Natural killer cell (primary cell): ENCODE data around the gene DNAH2. TPM values are rescaled to one million over a fixed set of nuclear protein-coding genes. Genes with fewer than 3 reads are reported as not detected.

Experiments used
- ATAC-seq, 3 donors: fragments of 150-1000 bp in 2 of 3; fragments of 200-7000 bp in 1 of 3; cut with Tn5 transposase; 1 replicate in 1 of 3; 2 replicates in 2 of 3; pipeline ENCODE4 v1.10.0; 2021; ENCODE audit warnings: mild to moderate bottlenecking in 2 of 3, moderate library complexity in 2 of 3
- DNase-seq, 2 donors: peaks; one replicate each; pipeline versions ENCODE4 v3.0.0 to v3.0.0-alpha.2; 2013 to 2021; ENCODE audit warnings: mixed read lengths in 1 of 2
- H3K27ac ChIP-seq: one replicate; pipeline ENCODE4 v1.5.1; 2013; ENCODE audit warnings: mild to moderate bottlenecking, low read length
- H3K27me3 ChIP-seq: one replicate; pipeline ENCODE4 v1.6.1; 2013; ENCODE audit warnings: low read length; ENCODE audit not compliant: control insufficient read depth, insufficient read depth
- H3K36me3 ChIP-seq: one replicate; pipeline ENCODE4 v1.6.1; 2013; ENCODE audit warnings: low read length; ENCODE audit not compliant: control insufficient read depth, insufficient read depth
- H3K4me1 ChIP-seq: one replicate; pipeline ENCODE4 v1.6.1; 2013; ENCODE audit warnings: low read length; ENCODE audit not compliant: control insufficient read depth, insufficient read depth
- H3K4me3 ChIP-seq: one replicate; pipeline ENCODE4 v1.5.1; 2013; ENCODE audit warnings: low read length
- H3K9me3 ChIP-seq: one replicate; pipeline ENCODE4 v1.6.1; 2013; ENCODE audit warnings: low read length; ENCODE audit not compliant: control insufficient read depth, insufficient read depth
- H3K27ac Mint-ChIP-seq, 2 donors: one replicate each; pipeline ENCODE4 v1.8.0; 2022; ENCODE audit warnings: mild to moderate bottlenecking in 2 of 2, mixed read lengths in 2 of 2, moderate library complexity in 1 of 2
- H3K27me3 Mint-ChIP-seq, 2 donors: one replicate each; pipeline ENCODE4 v1.8.0; 2022; ENCODE audit warnings: low read depth in 2 of 2, mixed read lengths in 2 of 2
- H3K36me3 Mint-ChIP-seq: one replicate; pipeline ENCODE4 v1.8.0; 2022; ENCODE audit warnings: mixed read lengths
- H3K4me1 Mint-ChIP-seq, 2 donors: one replicate each; pipeline ENCODE4 v1.8.0; 2022; ENCODE audit warnings: mixed read lengths in 2 of 2
- H3K4me3 Mint-ChIP-seq: one replicate; pipeline ENCODE4 v1.8.0; 2022; ENCODE audit warnings: mild to moderate bottlenecking, moderate library complexity, mixed read lengths
- H3K9me3 Mint-ChIP-seq, 2 donors: one replicate each; pipeline ENCODE4 v1.8.0; 2022; ENCODE audit warnings: mixed read lengths in 2 of 2
- WGBS: methylation state at CpG from one replicate; pipeline ENCODE4 v1.1.7; 2013; ENCODE audit warnings: missing lambda C conversion rate; ENCODE audit not compliant: insufficient coverage; 5-methylcytosine and 5-hydroxymethylcytosine counted together
- intact Hi-C: fragments of 100-400 bp; cut with micrococcal nuclease; formaldehyde crosslinking; loops from one replicate; pipeline ENCODE4 v1.14.2; 2022
- total RNA-seq, 4 donors: library from RNA; stranded (reverse); fragments of 120-200 nt in 1 of 4; gene quantifications; one replicate each; pipeline versions ENCODE4 v1.2.3 to v1.2.4, GENCODE V29; 2013 to 2022
- TF ChIP-seq, protein P1 (sequence below): fragments of 200-600 bp; IDR thresholded peaks from one replicate; pipeline ENCODE4 v1.8.0; 2022; ENCODE audit warnings: antibody characterized with exemption

Gene DNAH2
- total RNA-seq, 3 donors from 2014 or later (not counting 1 experiment from before 2014, with no cell fraction given), result 0.05 to 0.07 TPM; not detected in 1

DNA sequence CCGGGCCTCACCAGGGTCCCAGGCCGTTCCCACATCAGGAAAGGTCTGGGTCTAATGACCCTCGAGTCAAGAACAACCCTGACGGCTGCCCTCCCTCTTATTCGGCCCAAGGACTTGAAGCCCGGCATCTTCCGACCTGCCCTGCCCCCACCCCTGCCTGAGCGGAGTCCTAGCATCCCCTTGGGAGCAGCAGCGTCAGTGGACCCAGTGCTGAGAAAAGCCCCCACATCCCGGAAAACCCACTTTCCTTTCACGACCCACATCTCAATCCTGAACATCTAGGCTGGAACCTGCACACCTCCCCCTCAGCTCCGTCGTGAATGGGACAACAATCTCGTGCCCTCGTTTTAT lies 138.1 kb downstream of the DNAH2 start:
- TF ChIP-seq, protein P1, sequence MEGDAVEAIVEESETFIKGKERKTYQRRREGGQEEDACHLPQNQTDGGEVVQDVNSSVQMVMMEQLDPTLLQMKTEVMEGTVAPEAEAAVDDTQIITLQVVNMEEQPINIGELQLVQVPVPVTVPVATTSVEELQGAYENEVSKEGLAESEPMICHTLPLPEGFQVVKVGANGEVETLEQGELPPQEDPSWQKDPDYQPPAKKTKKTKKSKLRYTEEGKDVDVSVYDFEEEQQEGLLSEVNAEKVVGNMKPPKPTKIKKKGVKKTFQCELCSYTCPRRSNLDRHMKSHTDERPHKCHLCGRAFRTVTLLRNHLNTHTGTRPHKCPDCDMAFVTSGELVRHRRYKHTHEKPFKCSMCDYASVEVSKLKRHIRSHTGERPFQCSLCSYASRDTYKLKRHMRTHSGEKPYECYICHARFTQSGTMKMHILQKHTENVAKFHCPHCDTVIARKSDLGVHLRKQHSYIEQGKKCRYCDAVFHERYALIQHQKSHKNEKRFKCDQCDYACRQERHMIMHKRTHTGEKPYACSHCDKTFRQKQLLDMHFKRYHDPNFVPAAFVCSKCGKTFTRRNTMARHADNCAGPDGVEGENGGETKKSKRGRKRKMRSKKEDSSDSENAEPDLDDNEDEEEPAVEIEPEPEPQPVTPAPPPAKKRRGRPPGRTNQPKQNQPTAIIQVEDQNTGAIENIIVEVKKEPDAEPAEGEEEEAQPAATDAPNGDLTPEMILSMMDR, result no peak
- H3K9me3 ChIP-seq, result no peaks in the 10 kb centered on the region
- no peak for ATAC-seq
- H3K4me3 ChIP-seq, result no peak overlapping the region
- 49% methylated on average over 15 of the region's 15 CpGs for WGBS
- peaks cover 48% of the 10 kb centered on the region for H3K4me1 ChIP-seq
- H3K36me3 ChIP-seq, result peaks cover 2% of the 10 kb centered on the region
- H3K27me3 ChIP-seq, result no peaks in the 10 kb centered on the region
- Mint-ChIP-seq H3K4me3 (no peak overlapping the region), H3K27ac (no peak overlapping the region), H3K9me3 (no peaks in the 10 kb centered on the region), H3K4me1 (peaks cover 12 to 19% of the 10 kb centered on the region in 2 donors), H3K36me3 (no peaks in the 10 kb centered on the region), H3K27me3 (no peaks in the 10 kb centered on the region)
- DNase-seq, result no peak
- intact Hi-C loops, result loop anchor here (2.0 to 10.0 kb wide), 3 partner anchors 21 to 168 kb away; partner anchors contain the start of genes KDM6B, TP53 and WRAP53
- no peak overlapping the region for H3K27ac ChIP-seq

DNA sequence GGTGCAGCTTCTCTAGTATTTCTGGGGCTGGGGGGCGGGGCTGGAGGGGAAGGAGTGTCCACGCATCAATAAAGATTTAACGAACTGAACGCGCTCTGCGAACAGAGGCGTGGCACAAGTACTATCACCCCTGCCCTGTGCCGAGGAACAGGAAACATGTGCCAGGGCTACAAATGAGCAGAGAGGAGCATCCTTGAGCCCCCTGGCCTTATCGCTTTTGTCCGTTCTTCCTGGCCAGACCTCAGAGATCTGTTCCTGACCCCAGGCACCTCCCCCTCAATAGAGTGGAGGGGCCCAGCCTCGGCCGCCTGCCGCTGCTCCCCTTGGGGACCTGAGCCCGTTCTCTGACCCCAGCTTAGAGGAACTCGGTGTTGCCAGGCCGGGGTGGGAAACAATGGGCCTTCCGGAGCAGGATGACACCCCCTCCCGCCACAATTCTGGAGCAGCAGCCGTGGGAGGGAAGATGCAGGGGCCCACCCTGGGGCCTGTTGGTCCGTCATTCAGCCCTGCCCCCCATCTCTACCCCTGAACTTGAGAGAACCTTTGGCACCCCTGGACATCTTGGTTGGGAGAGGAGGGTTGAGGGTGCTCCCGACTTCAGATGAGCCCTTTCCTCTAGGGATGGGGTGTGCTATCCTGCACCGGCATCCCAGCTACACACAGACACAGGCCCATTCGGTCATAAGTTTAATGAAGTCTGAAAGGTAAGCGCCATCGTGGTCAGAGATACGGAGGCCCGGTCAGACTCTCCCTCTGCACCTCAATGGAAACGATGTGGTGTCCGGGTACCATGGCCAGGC lies 138.7 kb downstream of the DNAH2 start:
- Histone ChIP-seq H3K36me3 (peaks cover 2% of the 10 kb centered on the region), H3K4me3 (peak overlapping the region; percentile 86), H3K4me1 (peaks cover 42% of the 10 kb centered on the region), H3K27ac (peak overlapping the region; percentile 92), H3K9me3 (no peaks in the 10 kb centered on the region), H3K27me3 (no peaks in the 10 kb centered on the region)
- intact Hi-C loops, result loop anchor here (2.0 to 10.0 kb wide), 3 partner anchors 21 to 169 kb away; partner anchors contain the start of genes KDM6B, TP53 and WRAP53
- no peaks in the 10 kb centered on the region for H3K27me3 Mint-ChIP-seq
- TF ChIP-seq, protein P1, result no peak
- no peaks in the 10 kb centered on the region for H3K36me3 Mint-ChIP-seq
- peaks cover 12 to 16% of the 10 kb centered on the region in 2 donors for H3K4me1 Mint-ChIP-seq
- no peak overlapping the region for H3K27ac Mint-ChIP-seq
- H3K4me3 Mint-ChIP-seq, result no peak overlapping the region
- ATAC-seq (no peak), DNase-seq (peak in 1 of 2 donors; percentile 58)
- 11% methylated on average over 26 of the region's 29 CpGs for WGBS
- H3K9me3 Mint-ChIP-seq, result no peaks in the 10 kb centered on the region

DNA sequence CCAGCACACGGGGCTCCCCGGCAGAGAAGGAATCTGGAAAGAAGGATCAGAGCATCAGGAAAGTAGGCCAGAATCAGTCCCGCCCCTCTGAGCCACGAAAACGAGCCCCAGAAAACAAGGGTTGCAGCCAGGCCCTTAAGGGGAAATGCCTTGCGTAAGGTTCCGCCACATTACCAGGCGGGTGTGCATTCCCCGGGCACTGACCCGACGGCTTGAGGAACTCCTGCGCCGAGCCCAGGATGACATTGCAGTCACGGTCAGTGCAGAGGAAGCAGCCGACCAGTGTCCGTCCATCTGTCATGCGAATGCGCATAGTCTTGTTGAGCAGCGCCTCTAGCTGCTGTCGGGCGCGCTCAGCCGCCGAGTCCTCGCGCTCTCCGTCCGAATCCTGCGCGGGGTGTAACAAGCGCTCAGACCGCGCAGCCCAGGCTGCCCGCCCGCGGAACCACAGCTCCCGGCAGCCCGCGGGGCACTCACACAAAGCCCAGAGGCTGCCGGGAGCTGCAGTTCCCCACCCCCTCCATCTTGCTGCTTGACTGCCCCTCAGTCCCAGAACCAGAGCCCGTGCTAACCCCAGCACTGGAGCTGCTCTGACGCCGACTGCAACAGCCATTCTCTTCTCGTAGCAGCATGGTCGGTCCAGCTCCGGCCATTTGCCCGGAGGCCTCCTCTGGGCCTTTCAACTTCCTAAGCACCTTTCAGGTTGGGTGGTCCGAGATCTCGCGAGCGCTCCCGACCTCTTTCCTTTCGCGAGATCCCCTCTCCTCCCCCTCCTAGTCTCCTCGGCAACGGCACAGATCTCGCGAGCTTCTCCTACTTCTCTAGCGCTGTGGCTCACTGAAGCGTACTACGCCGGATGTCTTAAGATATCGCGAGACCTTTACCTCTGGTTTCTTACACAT lies 139.5 kb downstream of the DNAH2 start, which contains the start of gene NAA38:
NAA38 (minus strand) TSS at position 749 of the 902 bp plus-strand sequence; CDS start at position 653, 96 bp downstream.
- H3K4me3 Mint-ChIP-seq, result no peak within 1 kb of the TSS
- Histone ChIP-seq H3K27ac (peak within 1 kb of the TSS; percentile 92), H3K4me3 (peak within 1 kb of the TSS; percentile 86), H3K4me1 (peaks cover 34% of the 10 kb centered on the region), H3K36me3 (peaks cover 2% of the 10 kb centered on the region), H3K9me3 (no peaks in the 10 kb centered on the region), H3K27me3 (no peaks in the 10 kb centered on the region)
- H3K36me3 Mint-ChIP-seq, result no peaks in the 10 kb centered on the region
- intact Hi-C loops, result loop anchor here (1.0 to 10.0 kb wide), 5 partner anchors 15 to 170 kb away; partner anchors contain the start of genes KDM6B, TP53 and WRAP53
- H3K27me3 Mint-ChIP-seq, result no peaks in the 10 kb centered on the region
- whole genome bisulfite sequencing, result under 1% methylated on average over 64 of the region's 64 CpGs
- TF ChIP-seq, protein P1, result no peak
- peaks cover 6 to 9% of the 10 kb centered on the region in 2 donors for H3K4me1 Mint-ChIP-seq
- no peaks in the 10 kb centered on the region for H3K9me3 Mint-ChIP-seq
- ATAC-seq (peak; percentile 75 to 92 (median 82)), DNase-seq (peak; percentile 89 to 99)
- no peak within 1 kb of the TSS for H3K27ac Mint-ChIP-seq
